Subcutaneous adipose tissue (tissue), 4 donors: ENCODE results near the gene PSMC6. TPM values are rescaled to one million over a fixed set of nuclear protein-coding genes. Genes with fewer than 3 reads are reported as not detected.

ENCODE experiments used
- total RNA-seq, 4 donors: library from RNA; depleted of rRNA; stranded (reverse); fragments of >200 nt; gene quantifications; one replicate each; pipeline ENCODE4 v1.1.0, GENCODE V29; 2016
- TF ChIP-seq, protein P1 (sequence below): fragments of 450-650 bp; IDR thresholded peaks from one replicate; pipeline ENCODE4 v1.5.1; 2016; ENCODE audit warnings: low read depth, mild to moderate bottlenecking, control low read depth, antibody characterized with exemption, moderate library complexity

The PSMC6 gene
- total RNA-seq, 4 donors from 2014 or later, result 73.9 to 109 (median 90.9) TPM

- TF ChIP-seq, protein P1, sequence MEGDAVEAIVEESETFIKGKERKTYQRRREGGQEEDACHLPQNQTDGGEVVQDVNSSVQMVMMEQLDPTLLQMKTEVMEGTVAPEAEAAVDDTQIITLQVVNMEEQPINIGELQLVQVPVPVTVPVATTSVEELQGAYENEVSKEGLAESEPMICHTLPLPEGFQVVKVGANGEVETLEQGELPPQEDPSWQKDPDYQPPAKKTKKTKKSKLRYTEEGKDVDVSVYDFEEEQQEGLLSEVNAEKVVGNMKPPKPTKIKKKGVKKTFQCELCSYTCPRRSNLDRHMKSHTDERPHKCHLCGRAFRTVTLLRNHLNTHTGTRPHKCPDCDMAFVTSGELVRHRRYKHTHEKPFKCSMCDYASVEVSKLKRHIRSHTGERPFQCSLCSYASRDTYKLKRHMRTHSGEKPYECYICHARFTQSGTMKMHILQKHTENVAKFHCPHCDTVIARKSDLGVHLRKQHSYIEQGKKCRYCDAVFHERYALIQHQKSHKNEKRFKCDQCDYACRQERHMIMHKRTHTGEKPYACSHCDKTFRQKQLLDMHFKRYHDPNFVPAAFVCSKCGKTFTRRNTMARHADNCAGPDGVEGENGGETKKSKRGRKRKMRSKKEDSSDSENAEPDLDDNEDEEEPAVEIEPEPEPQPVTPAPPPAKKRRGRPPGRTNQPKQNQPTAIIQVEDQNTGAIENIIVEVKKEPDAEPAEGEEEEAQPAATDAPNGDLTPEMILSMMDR, result no peak
These were observed 6.3 kb upstream of the PSMC6 start for GRCh38 chr14:52700701-52701172.

GRCh38 chr14:52701223-52701622 lies 5.8 kb upstream of the PSMC6 start:
- TF ChIP-seq, protein P1, result no peak

GRCh38 chr14:52703225-52703624 lies 3.8 kb upstream of the PSMC6 start:
- TF ChIP-seq, protein P1, result no peak

- TF ChIP-seq, protein P1, result no peak
These were observed 3.3 kb upstream of the PSMC6 start for GRCh38 chr14:52703664-52704063.

- TF ChIP-seq, protein P1, result no peak
These were observed 714 bp upstream of the PSMC6 start for GRCh38 chr14:52706286-52706685.

DNA sequence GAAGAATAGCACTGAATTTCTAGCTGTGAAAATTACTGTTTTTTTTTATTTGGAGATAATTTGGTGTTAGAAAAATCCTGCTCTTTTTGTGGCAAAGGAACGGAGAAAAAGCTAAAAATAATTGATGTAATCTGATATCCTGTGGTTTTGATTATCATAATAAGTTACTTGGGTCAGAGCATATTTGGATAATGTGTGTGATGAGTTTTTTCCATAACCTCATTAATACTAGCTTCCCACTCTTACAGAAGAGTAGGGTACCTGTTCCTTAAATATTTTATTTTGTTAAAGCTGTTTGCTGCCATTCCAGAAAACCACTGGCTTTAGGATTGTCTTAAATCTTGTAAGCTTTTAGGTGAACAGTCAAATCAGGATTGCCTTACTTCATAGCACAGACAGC lies 4.7 kb downstream of the PSMC6 start:
- TF ChIP-seq, protein P1, result no peak

DNA sequence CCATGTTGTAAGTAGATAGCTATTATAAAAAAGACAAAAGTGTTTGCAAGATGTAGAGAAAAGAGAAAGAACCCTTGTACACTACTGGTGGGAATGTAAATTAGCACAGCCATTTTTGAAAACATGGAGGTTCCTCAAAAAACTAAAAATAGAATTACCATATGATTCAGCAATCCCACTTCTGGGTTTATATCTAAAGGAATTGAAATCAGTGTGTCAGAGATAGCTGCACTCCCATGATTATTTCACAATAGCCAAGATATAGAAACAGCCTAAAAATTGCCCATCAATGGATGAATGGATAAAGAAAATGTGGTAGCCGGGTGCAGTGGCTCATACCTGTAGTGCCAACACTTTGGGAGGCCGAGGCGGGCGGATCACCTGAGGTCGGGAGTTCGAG lies 9.2 kb downstream of the PSMC6 start:
- TF ChIP-seq, protein P1, result no peak
